Common myeloid progenitor, CD34-positive (primary cell): ENCODE measurements around the gene AIMP2.
"Not testable (repeated sequence)": the region's sequence is repeated elsewhere in the genome, so short reads cannot be mapped to it uniquely, and the experiment has no call there.

Experiments used
- CTCF ChIA-PET: fragments of 350-600 bp; sonication (Branson Sonifier 250); formaldehyde crosslinking; loops from one replicate; lab custom pipeline; 2021; ENCODE audit warnings: antibody characterized with exemption; lab: Charles Lee
- POLR2A ChIA-PET: fragments of 350-600 bp; sonication (Branson Sonifier 250); formaldehyde crosslinking; loops from one replicate; lab custom pipeline; 2021; ENCODE audit warnings: antibody characterized with exemption; lab: Charles Lee
- DNase-seq, 3 donors: peaks; one replicate each; pipeline versions ENCODE4 v3.0.0 to v3.0.0-alpha.2; 2013
- H3K27ac ChIP-seq, 2 experiments: 1 replicate in 1 of 2; 2 replicates in 1 of 2; pipeline ENCODE4 v1.7.0; 2013; ENCODE audit warnings: inconsistent platforms in 2 of 2, low read length in 2 of 2, mild to moderate bottlenecking in 2 of 2, low read depth in 1 of 2, moderate library complexity in 1 of 2; ENCODE audit not compliant: severe bottlenecking in 2 of 2, insufficient read depth in 1 of 2, poor library complexity in 1 of 2
- H3K27me3 ChIP-seq, 5 experiments: replicated peaks in 2 of 5; 1 replicate in 3 of 5; 2 replicates in 2 of 5; pipeline versions ENCODE4 v1.6.1 to v1.7.0; 2013; ENCODE audit warnings: low read length in 4 of 5, mild to moderate bottlenecking in 2 of 5, moderate library complexity in 2 of 5, inconsistent platforms in 1 of 5; ENCODE audit not compliant: insufficient read depth in 5 of 5, control insufficient read depth in 4 of 5
- H3K36me3 ChIP-seq, 4 experiments: 1 replicate in 2 of 4; 2 replicates in 2 of 4; pipeline versions ENCODE4 v1.6.1 to v1.7.0; 2013; ENCODE audit warnings: low read length in 3 of 4, control low read depth in 1 of 4, mild to moderate bottlenecking in 1 of 4; ENCODE audit not compliant: control insufficient read depth in 4 of 4, insufficient read depth in 4 of 4
- H3K4me1 ChIP-seq, 4 experiments: 1 replicate in 3 of 4; 2 replicates in 1 of 4; pipeline versions ENCODE4 v1.6.1 to v1.7.1; 2013; ENCODE audit warnings: low read length in 3 of 4, mild to moderate bottlenecking in 3 of 4, control low read depth in 1 of 4, inconsistent platforms in 1 of 4, moderate library complexity in 1 of 4; ENCODE audit not compliant: control insufficient read depth in 4 of 4, insufficient read depth in 4 of 4; ENCODE audit errors: control extremely low read depth in 1 of 4
- H3K4me3 ChIP-seq, 7 experiments: 1 replicate in 4 of 7; 2 replicates in 3 of 7; pipeline versions ENCODE4 v1.5.1 to v1.7.0; 2013; ENCODE audit warnings: mild to moderate bottlenecking in 7 of 7, low read length in 6 of 7, moderate library complexity in 6 of 7, inconsistent platforms in 2 of 7, low read depth in 2 of 7, control low read depth in 1 of 7; ENCODE audit not compliant: insufficient read depth in 4 of 7, control insufficient read depth in 1 of 7; ENCODE audit errors: extremely low read depth in 1 of 7
- H3K9me3 ChIP-seq, 5 experiments: 1 replicate in 4 of 5; 2 replicates in 1 of 5; pipeline versions ENCODE4 v1.6.1 to v1.7.1; 2013; ENCODE audit warnings: low read length in 4 of 5, mild to moderate bottlenecking in 2 of 5, inconsistent platforms in 1 of 5, low read depth in 1 of 5, moderate library complexity in 1 of 5; ENCODE audit not compliant: control insufficient read depth in 4 of 5, insufficient read depth in 2 of 5; ENCODE audit errors: control extremely low read depth in 1 of 5
- WGBS: methylation state at CpG from one replicate; pipeline ENCODE4 v1.1.5; 2013; ENCODE audit not compliant: insufficient coverage; 5-methylcytosine and 5-hydroxymethylcytosine counted together

AIMP2 gene

GRCh38 chr7:6032167-6032566 is 23.1 kb downstream of the AIMP2 start:
- Histone ChIP-seq H3K4me1 (peaks cover 0 to 3% (median 2%) of the 10 kb centered on the region in 4 experiments), H3K9me3 (no peaks in the 10 kb centered on the region), H3K27me3 (no peaks in the 10 kb centered on the region), H3K27ac (peak overlapping the region in 1 of 2 experiments; percentile 17), H3K4me3 (peak overlapping the region in 1 of 7 experiments; percentile 2), H3K36me3 (peaks cover 16 to 80% (median 54%) of the 10 kb centered on the region in 4 experiments)
- DNase-seq: peak; percentile 54 to 88 (median 72)
- ChIA-PET CTCF (interaction anchor here (0.8 to 1.1 kb wide), 5 partner anchors 8 to 39 kb away, joined by 3 to 4 read pairs (median 3); no protein-coding TSS in a partner anchor), POLR2A (interaction anchor here (0.5 kb wide), 1 partner anchor 23 kb away, joined by 3 read pairs; no protein-coding TSS in a partner anchor)
- no CpG with 5 or more reads among the region's 5 CpGs for WGBS

GRCh38 chr7:6032641-6033040 is 23.6 kb downstream of the AIMP2 start:
- H3K4me1 ChIP-seq: no peaks in the 10 kb centered on the region
- WGBS: 77% methylated on average over 7 of the region's 7 CpGs
- no peak for DNase-seq
- peaks cover 18 to 80% (median 56%) of the 10 kb centered on the region in 4 experiments for H3K36me3 ChIP-seq
- H3K9me3 ChIP-seq: no peaks in the 10 kb centered on the region
- ChIA-PET POLR2A (no interaction called here), CTCF (interaction anchor here (0.6 to 1.1 kb wide), 6 partner anchors 9 to 133 kb away, joined by 3 to 4 read pairs (median 3); no protein-coding TSS in a partner anchor)
- peak overlapping the region in 1 of 7 experiments; percentile 8 for H3K4me3 ChIP-seq
- no peaks in the 10 kb centered on the region for H3K27me3 ChIP-seq
- H3K27ac ChIP-seq: peak overlapping the region in 1 of 2 experiments; percentile 17

- WGBS: 98% methylated on average over 9 of the region's 10 CpGs
- Histone ChIP-seq H3K9me3 (no peaks in the 10 kb centered on the region), H3K27ac (no peak overlapping the region), H3K4me1 (no peaks in the 10 kb centered on the region), H3K4me3 (no peak overlapping the region), H3K36me3 (peaks cover 13 to 80% (median 57%) of the 10 kb centered on the region in 4 experiments), H3K27me3 (no peaks in the 10 kb centered on the region)
- ChIA-PET POLR2A (no interaction called here), CTCF (interaction anchor here (1.6 kb wide), 1 partner anchor 8 kb away, joined by 7 read pairs; no protein-coding TSS in a partner anchor)
- DNase-seq: no peak
These were observed 26.1 kb downstream of the AIMP2 start for GRCh38 chr7:6035165-6035564.

GRCh38 chr7:6035686-6036085 is 26.6 kb downstream of the AIMP2 start:
- POLR2A ChIA-PET: no interaction called here
- H3K9me3 ChIP-seq: no peaks in the 10 kb centered on the region
- H3K4me1 ChIP-seq: no peaks in the 10 kb centered on the region
- DNase-seq: no peak
- no peak overlapping the region for H3K27ac ChIP-seq
- no peaks in the 10 kb centered on the region for H3K27me3 ChIP-seq
- peaks cover 13 to 83% (median 60%) of the 10 kb centered on the region in 4 experiments for H3K36me3 ChIP-seq
- no peak overlapping the region for H3K4me3 ChIP-seq
- CTCF ChIA-PET: interaction anchor here (1.6 kb wide), 1 partner anchor 9 kb away, joined by 7 read pairs; no protein-coding TSS in a partner anchor
- 98% methylated on average over 13 of the region's 13 CpGs for WGBS

GRCh38 chr7:6049780-6050179 is 40.7 kb downstream of the AIMP2 start:
- no peak for DNase-seq
- Histone ChIP-seq H3K27ac (peak overlapping the region in 1 of 2 experiments; percentile 14), H3K9me3 (no peaks in the 10 kb centered on the region), H3K4me1 (no peaks in the 10 kb centered on the region), H3K4me3 (no peak overlapping the region), H3K27me3 (no peaks in the 10 kb centered on the region), H3K36me3 (peaks cover 15 to 53% (median 28%) of the 10 kb centered on the region in 4 experiments)
- ChIA-PET POLR2A (no interaction called here), CTCF (interaction anchor here (1.0 to 1.1 kb wide), 2 partner anchors 11 to 17 kb away, joined by 3 read pairs; no protein-coding TSS in a partner anchor)
- WGBS: no CpG with 5 or more reads among the region's 4 CpGs

GRCh38 chr7:6051185-6051584 is 42.1 kb downstream of the AIMP2 start:
- H3K27me3 ChIP-seq, H3K27ac ChIP-seq, H3K4me3 ChIP-seq, H3K4me1 ChIP-seq, H3K9me3 ChIP-seq, DNase-seq: not testable (repeated sequence)
- peaks cover 5 to 44% (median 24%) of the 10 kb centered on the region in 4 experiments for H3K36me3 ChIP-seq
- ChIA-PET CTCF (interaction anchor here (1.5 kb wide), 1 partner anchor 24 kb away, joined by 3 read pairs; no protein-coding TSS in a partner anchor), POLR2A (interaction anchor here (0.7 kb wide), 1 partner anchor 17 kb away, joined by 7 read pairs; no protein-coding TSS in a partner anchor)
- WGBS: 100% methylated on average over 6 of the region's 9 CpGs

- Histone ChIP-seq H3K4me1 (peaks cover 3 to 25% (median 18%) of the 10 kb centered on the region in 4 experiments), H3K27ac (peak overlapping the region; percentile 74 to 93), H3K4me3 (peak overlapping the region in 3 of 7 experiments; percentile 16 to 94 (median 90)), H3K36me3 (peaks cover 0 to 17% (median 7%) of the 10 kb centered on the region in 4 experiments), H3K27me3 (no peaks in the 10 kb centered on the region), H3K9me3 (no peaks in the 10 kb centered on the region)
- CTCF ChIA-PET: interaction anchor here (1.1 to 1.9 kb wide), 3 partner anchors 10 to 503 kb away, joined by 3 to 9 read pairs (median 3); no protein-coding TSS in a partner anchor
- POLR2A ChIA-PET: interaction anchor here (0.7 kb wide), 1 partner anchor 9 kb away, joined by 3 read pairs; no protein-coding TSS in a partner anchor
- 71% methylated on average over 1 of the region's 1 CpG for WGBS
- DNase-seq: peak; percentile 47 to 87 (median 75)
These were observed 47.5 kb downstream of the AIMP2 start for GRCh38 chr7:6056616-6057015.
